ENCODE results near the gene PCSK5.

The PCSK5 gene

DNA sequence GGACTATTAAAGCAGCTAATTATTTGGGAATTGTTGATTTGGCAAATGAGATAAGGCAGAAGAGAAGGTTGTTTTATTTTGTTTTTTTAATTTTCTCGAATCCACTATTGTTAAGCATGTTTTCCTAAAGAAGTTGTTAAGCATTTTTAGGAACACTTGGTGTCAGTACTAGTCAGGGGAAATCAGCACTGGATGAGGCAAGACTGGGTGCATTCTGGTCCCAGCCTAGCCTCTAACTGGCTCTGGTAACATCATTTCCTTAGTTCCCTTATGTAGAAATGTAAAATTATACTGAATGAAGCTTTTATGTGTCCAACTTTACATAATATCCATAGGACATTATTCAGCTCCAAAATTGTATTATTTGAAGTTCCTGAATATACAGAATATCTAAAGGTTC lies 196.1 kb downstream of the PCSK5 start:
- TF ChIP-seq, protein P1, sequence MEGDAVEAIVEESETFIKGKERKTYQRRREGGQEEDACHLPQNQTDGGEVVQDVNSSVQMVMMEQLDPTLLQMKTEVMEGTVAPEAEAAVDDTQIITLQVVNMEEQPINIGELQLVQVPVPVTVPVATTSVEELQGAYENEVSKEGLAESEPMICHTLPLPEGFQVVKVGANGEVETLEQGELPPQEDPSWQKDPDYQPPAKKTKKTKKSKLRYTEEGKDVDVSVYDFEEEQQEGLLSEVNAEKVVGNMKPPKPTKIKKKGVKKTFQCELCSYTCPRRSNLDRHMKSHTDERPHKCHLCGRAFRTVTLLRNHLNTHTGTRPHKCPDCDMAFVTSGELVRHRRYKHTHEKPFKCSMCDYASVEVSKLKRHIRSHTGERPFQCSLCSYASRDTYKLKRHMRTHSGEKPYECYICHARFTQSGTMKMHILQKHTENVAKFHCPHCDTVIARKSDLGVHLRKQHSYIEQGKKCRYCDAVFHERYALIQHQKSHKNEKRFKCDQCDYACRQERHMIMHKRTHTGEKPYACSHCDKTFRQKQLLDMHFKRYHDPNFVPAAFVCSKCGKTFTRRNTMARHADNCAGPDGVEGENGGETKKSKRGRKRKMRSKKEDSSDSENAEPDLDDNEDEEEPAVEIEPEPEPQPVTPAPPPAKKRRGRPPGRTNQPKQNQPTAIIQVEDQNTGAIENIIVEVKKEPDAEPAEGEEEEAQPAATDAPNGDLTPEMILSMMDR (IDR thresholded peaks at IDR 0.05; ENCODE audit: insufficient read depth, low read depth, low read length, missing control alignments) = no peak
- DNase-seq (ENCODE audit: low read depth) = no peak
- H3K4me3 ChIP-seq (ENCODE audit: low read depth, low read length) = no peak overlapping the region

DNA sequence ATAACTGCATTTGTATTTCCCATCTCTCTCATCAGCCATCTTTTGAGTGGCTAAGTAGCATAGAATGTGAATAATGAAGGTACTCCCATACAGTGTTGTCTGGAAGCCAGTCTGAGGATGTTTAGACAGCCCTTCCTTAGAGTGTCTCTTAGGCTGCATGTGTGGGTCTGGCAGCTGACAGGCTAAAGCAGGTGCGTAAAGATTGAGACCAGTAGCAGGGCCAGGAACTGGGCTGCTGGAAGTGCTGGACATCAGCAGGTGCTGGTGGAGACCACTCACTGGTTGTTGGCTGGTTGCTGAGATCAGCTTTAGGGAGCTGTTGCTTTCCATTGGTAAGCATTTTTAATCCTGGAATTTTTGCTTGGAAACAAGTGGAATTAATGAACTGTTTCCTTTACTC lies 197.5 kb downstream of the PCSK5 start:
- TF ChIP-seq, protein P1 (IDR thresholded peaks at IDR 0.05; ENCODE audit: insufficient read depth, low read depth, low read length, missing control alignments) = no peak
- no peak overlapping the region for H3K4me3 ChIP-seq (ENCODE audit: low read depth, low read length)
- DNase-seq (ENCODE audit: low read depth) = no peak

DNA sequence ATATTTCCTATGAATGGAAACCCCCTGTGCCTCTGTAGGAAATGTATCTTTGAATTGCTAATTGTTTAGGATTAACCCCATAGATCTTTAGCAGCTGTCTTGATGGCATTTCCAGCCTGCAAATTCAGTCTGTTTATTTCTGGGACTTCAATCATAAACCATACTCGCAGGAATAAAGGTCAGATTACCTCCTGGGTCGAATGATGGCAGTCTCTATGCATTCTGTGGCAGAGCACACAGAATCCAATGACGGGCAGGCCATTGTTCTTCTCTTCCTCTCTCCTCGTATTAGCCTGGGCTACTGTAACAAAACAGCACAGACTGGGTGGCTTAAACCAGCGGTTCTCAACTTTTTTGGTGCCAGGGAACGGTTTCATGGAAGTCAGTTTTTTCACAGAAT lies 199.9 kb downstream of the PCSK5 start:
- DNase-seq (ENCODE audit: low read depth) = no peak
- no peak overlapping the region for H3K4me3 ChIP-seq (ENCODE audit: low read depth, low read length)
- TF ChIP-seq, protein P1 (IDR thresholded peaks at IDR 0.05; ENCODE audit: insufficient read depth, low read depth, low read length, missing control alignments) = no peak

DNA sequence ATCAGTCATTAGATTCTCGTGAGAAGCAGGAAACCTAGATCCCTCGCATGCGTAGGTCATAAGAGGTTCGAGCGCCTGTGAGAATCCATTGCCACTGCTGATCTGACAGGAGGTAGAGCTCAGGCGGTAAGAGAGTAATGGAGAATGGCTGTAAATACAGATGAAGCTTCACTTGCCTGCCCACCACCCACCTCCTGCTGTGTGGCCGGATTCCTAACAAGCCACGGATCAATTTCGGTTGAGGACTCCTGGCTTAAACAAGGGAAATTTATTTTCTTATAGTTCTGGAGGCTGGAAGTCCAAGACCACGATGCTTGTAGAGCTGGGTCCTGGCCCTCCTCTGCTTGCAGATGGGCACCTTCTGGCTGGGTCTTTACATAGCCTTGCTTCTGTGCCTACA lies 200.4 kb downstream of the PCSK5 start:
- DNase-seq (ENCODE audit: low read depth) = no peak
- TF ChIP-seq, protein P1 (IDR thresholded peaks at IDR 0.05; ENCODE audit: insufficient read depth, low read depth, low read length, missing control alignments) = no peak
- no peak overlapping the region for H3K4me3 ChIP-seq (ENCODE audit: low read depth, low read length)

DNA sequence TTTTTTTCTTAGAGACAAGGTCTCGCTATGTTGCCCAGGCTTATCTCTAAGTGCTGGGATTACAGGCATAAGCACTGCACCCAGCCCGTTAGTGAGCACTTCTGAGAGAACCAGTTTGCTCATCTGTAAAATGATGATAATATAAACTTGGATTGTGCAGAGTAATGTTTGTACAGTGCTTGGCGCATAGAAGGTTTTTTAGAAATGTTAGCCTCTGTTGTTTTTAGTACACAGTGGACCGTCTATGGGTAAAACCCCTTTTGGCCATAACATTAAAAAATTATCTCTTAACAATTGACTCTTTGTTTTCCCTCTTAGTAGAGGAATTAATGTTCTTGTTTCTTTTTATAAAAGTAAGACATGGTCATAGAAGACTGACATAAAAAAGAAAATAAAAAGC lies 202.1 kb downstream of the PCSK5 start:
- TF ChIP-seq, protein P1 (IDR thresholded peaks at IDR 0.05; ENCODE audit: insufficient read depth, low read depth, low read length, missing control alignments) = no peak
- H3K4me3 ChIP-seq (ENCODE audit: low read depth, low read length) = no peak overlapping the region
- no peak for DNase-seq (ENCODE audit: low read depth)

DNA sequence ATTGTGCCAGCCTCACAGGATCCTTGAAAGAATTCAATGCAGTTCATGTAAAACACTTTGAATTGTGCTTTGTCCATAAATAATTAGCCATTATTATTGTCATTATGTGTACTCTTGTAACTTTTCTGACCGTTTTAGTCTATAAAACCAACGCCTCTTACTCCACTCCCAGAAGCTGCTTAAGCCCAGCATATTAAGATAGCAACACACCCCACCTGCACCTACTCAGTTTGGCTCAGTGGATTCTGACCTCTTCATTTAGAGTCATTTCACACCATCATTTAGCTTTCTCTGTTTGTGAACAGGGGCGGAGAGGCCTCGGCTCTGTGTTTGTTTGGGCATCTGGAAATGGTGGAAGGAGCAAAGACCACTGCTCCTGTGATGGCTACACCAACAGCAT lies 205.1 kb downstream of the PCSK5 start:
- H3K4me3 ChIP-seq (ENCODE audit: low read depth, low read length) = no peak overlapping the region
- DNase-seq (ENCODE audit: low read depth) = no peak
- TF ChIP-seq, protein P1 (IDR thresholded peaks at IDR 0.05; ENCODE audit: insufficient read depth, low read depth, low read length, missing control alignments) = no peak

DNA sequence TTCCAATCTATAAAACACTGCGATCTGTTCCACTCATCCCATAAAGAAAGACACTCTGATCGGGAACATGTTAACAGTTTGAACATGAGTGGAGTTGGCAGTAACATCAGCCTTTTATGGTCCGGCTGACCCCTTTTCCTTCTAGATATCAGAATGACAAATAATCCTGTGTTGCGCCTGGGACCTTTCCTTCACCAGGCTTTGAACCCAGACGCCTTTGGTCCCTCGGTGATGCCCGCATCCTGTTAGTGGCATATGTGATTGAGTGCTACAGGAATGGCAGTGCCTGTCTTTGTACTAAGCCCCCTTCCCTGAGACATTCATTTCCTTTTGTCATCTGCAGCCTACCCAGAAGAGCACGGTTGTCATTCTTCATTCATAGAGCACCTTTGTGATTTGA lies 209.0 kb downstream of the PCSK5 start:
- no peak overlapping the region for H3K4me3 ChIP-seq (ENCODE audit: low read depth, low read length)
- DNase-seq (ENCODE audit: low read depth) = no peak
- TF ChIP-seq, protein P1 (IDR thresholded peaks at IDR 0.05; ENCODE audit: insufficient read depth, low read depth, low read length, missing control alignments) = no peak

Data from GM12865 (cell line).